ENCODE measurements around the gene RTN1.

DNA sequence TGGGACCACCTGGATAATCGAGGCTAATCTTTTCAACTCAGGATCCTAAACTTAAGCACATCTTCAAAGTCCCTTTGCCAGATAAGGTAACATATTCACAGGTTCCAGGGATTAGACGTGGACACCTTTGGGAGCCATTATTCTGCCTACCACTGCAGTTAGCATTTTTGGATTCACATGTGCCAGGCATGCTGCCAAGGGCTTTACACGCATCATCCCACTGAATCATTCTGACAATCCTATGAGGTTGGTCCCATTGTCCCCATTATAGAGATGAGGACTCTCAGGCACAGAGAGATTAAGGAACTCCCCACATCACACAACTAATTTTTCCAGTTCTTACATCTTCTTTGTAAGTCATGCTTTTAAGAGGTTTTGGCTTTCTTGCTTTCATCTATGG is 34.5 kb downstream of the RTN1 start:
- TF ChIP-seq POLR2A (IDR thresholded peaks at IDR 0.05; ENCODE audit: extremely low read depth, insufficient read length) (no peak), MYC (IDR thresholded peaks at IDR 0.05; ENCODE audit: low read depth, low read length) (no peak)
- TF ChIP-seq, protein P1, sequence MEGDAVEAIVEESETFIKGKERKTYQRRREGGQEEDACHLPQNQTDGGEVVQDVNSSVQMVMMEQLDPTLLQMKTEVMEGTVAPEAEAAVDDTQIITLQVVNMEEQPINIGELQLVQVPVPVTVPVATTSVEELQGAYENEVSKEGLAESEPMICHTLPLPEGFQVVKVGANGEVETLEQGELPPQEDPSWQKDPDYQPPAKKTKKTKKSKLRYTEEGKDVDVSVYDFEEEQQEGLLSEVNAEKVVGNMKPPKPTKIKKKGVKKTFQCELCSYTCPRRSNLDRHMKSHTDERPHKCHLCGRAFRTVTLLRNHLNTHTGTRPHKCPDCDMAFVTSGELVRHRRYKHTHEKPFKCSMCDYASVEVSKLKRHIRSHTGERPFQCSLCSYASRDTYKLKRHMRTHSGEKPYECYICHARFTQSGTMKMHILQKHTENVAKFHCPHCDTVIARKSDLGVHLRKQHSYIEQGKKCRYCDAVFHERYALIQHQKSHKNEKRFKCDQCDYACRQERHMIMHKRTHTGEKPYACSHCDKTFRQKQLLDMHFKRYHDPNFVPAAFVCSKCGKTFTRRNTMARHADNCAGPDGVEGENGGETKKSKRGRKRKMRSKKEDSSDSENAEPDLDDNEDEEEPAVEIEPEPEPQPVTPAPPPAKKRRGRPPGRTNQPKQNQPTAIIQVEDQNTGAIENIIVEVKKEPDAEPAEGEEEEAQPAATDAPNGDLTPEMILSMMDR (IDR thresholded peaks at IDR 0.05; ENCODE audit: low read depth, low read length): no peak
- TF ChIP-seq, protein P2, sequence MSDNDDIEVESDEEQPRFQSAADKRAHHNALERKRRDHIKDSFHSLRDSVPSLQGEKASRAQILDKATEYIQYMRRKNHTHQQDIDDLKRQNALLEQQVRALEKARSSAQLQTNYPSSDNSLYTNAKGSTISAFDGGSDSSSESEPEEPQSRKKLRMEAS (IDR thresholded peaks at IDR 0.05; ENCODE audit: low read depth, low read length): no peak

All from NB4 (cell line).